ENCODE measurements around the gene ADAMTSL1. TPM values are rescaled to one million over a fixed set of nuclear protein-coding genes. Genes with fewer than 3 reads are reported as not detected.

ADAMTSL1 gene
- total RNA-seq, 1 donor from 2014 or later: not detected

DNA sequence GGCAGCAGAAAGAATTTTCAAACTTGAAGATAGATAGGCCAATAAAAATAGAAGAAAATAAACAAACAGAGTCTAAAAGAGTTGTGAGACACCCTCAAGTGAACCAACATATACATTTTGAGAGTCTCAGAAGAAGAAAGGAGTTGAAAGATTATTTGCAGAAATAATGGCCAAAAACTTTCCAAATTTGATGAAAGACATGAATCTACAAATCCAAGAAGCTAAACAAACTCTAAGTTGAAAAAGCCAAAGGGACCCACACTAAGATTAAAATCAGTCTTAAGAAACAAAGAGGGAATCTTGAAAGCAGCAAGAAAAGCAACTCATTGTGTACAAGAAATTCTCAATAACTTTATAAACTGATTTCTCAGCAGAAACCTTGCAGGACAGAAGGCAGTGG lies 422.1 kb downstream of the ADAMTSL1 start:
- peaks cover 3% of the 10 kb centered on the region for H3K27me3 Mint-ChIP-seq (ENCODE audit: insufficient read depth)
- no peak for DNase-seq (ENCODE audit: low spot score)
- intact Hi-C loops (cut with micrococcal nuclease): no loop called here
- peaks cover 7% of the 10 kb centered on the region for H3K4me1 Mint-ChIP-seq (ENCODE audit: low read depth)
- H3K27ac Mint-ChIP-seq: no peak overlapping the region
- H3K36me3 Mint-ChIP-seq (ENCODE audit: low read depth): peaks cover 7% of the 10 kb centered on the region
- peaks cover 41% of the 10 kb centered on the region for H3K9me3 Mint-ChIP-seq
- no peak overlapping the region for H3K4me3 Mint-ChIP-seq

DNA sequence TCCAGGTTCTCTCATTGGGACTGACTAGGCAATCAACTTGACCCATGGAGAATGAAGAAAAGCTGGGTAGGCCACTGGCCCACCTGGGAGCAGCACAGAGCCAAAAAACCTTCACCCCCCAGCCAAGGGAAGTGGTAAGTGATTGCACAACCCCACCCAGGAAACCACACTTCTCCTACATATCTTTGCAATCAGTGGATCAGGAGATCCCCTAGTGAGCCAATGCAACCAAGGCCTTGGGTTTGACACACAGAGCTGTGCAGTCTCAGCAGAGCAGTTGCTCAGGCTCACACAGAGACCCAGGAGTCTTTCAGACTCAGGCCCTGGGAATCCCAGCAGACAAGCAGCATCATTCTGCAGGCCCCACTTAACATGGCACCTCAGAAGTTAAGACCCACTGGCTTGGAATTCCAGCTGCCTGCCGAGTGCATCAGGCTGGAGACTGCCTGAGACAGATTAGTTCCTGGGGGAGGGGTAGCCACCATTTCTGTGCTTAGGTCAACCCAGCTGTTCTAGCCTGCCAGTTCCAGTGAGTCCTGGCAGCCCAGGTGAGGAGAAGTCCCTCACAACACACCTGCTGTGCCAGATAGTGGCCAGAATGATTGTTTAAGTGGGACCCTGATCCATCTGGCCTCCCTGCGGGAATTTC lies 422.7 kb downstream of the ADAMTSL1 start:
- intact Hi-C loops (cut with micrococcal nuclease): no loop called here
- no peak overlapping the region for H3K4me3 Mint-ChIP-seq
- H3K36me3 Mint-ChIP-seq (ENCODE audit: low read depth): peaks cover 7% of the 10 kb centered on the region
- DNase-seq (ENCODE audit: low spot score): peak; percentile 9
- peaks cover 7% of the 10 kb centered on the region for H3K4me1 Mint-ChIP-seq (ENCODE audit: low read depth)
- peaks cover 3% of the 10 kb centered on the region for H3K27me3 Mint-ChIP-seq (ENCODE audit: insufficient read depth)
- peaks cover 42% of the 10 kb centered on the region for H3K9me3 Mint-ChIP-seq
- H3K27ac Mint-ChIP-seq: no peak overlapping the region

DNA sequence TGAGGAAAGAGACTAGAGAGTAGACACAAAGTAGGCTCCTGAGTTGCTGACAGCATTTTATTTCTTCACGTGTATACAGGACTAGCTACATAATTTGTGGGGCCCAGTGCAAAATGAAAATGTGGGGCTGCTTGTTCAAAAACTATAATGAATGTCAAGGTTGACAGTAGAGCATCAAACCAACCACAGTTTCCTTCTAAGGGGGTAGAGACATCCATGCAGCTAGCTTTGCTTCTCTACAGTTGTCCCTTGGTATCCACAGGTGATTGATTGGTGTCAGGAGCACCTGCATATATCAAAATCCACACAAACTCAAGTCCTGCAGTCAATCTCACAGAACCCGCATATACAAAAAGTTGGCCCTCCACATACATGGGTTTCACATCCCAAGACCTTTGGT lies 429.5 kb downstream of the ADAMTSL1 start:
- Mint-ChIP-seq H3K36me3 (ENCODE audit: low read depth) (no peaks in the 10 kb centered on the region), H3K9me3 (peaks cover 30% of the 10 kb centered on the region), H3K4me3 (no peak overlapping the region), H3K27me3 (ENCODE audit: insufficient read depth) (peaks cover 3% of the 10 kb centered on the region), H3K4me1 (ENCODE audit: low read depth) (no peaks in the 10 kb centered on the region), H3K27ac (no peak overlapping the region)
- intact Hi-C loops (cut with micrococcal nuclease): no loop called here
- DNase-seq (ENCODE audit: low spot score): no peak

GRCh38 chr9:18905028-18905882 lies 431.3 kb downstream of the ADAMTSL1 start:
- DNase-seq (ENCODE audit: low spot score): no peak
- H3K27me3 Mint-ChIP-seq (ENCODE audit: insufficient read depth): peaks cover 2% of the 10 kb centered on the region
- intact Hi-C loops (cut with micrococcal nuclease): no loop called here

DNA sequence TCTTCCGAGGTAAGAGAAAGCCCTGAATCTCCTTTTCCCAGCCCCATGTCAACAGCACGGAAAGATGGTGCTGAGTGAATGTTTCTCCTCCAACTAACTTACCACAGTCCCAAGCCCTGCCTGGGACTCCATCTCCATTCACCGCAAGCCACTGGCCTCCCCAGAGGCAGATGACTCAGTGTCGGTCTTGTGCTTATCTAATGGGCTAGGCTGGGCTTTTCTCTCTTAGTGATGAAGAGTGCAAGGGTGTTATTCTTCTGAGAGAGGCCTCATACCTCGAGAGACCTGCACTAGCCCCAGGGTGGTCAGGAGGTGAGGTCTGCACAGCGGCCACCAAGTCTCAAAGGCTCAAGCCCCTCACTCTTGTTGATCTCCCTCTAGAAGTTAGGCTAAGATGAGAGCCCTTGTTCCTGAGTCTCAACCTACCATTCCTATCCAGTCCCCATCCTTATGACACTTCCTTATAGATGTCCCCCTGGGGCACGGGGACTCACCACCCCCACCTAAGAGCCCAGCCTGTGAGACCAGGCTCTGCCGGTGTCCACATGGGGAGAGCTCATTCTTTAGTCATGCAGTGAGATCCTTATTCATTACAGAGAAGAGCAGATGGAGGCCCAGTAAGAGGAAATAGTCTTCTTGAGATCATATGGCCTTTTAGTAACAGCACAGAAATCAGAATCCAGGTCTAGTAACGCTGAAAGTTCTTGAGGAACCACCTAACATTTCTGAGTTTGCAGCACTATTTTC lies 432.1 kb downstream of the ADAMTSL1 start:
- intact Hi-C loops (cut with micrococcal nuclease): no loop called here
- Mint-ChIP-seq H3K27ac (no peak overlapping the region), H3K36me3 (ENCODE audit: low read depth) (no peaks in the 10 kb centered on the region), H3K4me1 (ENCODE audit: low read depth) (no peaks in the 10 kb centered on the region), H3K9me3 (peaks cover 11% of the 10 kb centered on the region), H3K27me3 (ENCODE audit: insufficient read depth) (peaks cover 4% of the 10 kb centered on the region), H3K4me3 (no peak overlapping the region)
- no peak for DNase-seq (ENCODE audit: low spot score)

More at GRCh38 chr9:18905028-18905882, 431.3 kb downstream of the ADAMTSL1 start:
- peaks cover 14% of the 10 kb centered on the region for H3K9me3 Mint-ChIP-seq
- H3K27ac Mint-ChIP-seq: no peak overlapping the region
- H3K36me3 Mint-ChIP-seq (ENCODE audit: low read depth): no peaks in the 10 kb centered on the region
- H3K4me3 Mint-ChIP-seq: no peak overlapping the region
- H3K4me1 Mint-ChIP-seq (ENCODE audit: low read depth): no peaks in the 10 kb centered on the region

- H3K4me3 Mint-ChIP-seq: no peak overlapping the region
- intact Hi-C loops (cut with micrococcal nuclease): no loop called here
- no peaks in the 10 kb centered on the region for H3K36me3 Mint-ChIP-seq (ENCODE audit: low read depth)
- H3K27ac Mint-ChIP-seq: no peak overlapping the region
- H3K27me3 Mint-ChIP-seq (ENCODE audit: insufficient read depth): peaks cover 6% of the 10 kb centered on the region
- no peaks in the 10 kb centered on the region for H3K4me1 Mint-ChIP-seq (ENCODE audit: low read depth)
- peaks cover 9% of the 10 kb centered on the region for H3K9me3 Mint-ChIP-seq
- no peak for DNase-seq (ENCODE audit: low spot score)
Observed at GRCh38 chr9:18906656-18907395, 432.9 kb downstream of the ADAMTSL1 start.

DNA sequence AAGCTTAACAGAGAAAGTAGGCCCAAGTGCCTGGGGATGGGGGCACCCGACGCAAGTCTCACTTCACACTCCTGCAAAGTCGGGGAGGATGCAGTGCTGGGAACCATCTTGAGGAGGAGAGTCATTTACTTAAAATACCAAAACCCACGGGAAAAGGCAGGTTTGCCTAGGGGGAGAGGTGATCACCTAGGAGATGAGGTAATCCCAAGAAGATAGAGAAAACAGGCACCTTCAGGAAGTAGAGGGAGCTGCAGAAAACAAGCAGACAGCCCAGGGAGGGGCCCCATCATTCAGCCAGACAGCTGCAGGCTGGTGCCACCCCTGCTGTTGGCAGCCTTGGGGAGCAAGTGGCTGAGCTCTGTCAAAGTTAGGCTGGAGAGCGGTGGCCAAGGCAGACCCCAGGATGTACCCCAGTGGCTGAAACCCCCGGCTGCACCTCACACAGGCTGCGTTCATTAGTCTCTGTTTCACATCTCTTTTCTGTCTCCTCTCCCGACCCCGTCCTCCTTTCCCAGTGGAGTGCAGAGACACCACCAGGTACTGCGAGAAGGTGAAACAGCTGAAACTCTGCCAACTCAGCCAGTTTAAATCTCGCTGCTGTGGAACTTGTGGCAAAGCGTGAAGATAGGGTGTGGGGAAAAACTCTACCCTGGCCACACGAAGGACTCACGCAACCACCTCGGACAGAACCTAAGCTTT lies 434.1 kb downstream of the ADAMTSL1 start:
- Mint-ChIP-seq H3K27me3 (ENCODE audit: insufficient read depth) (peaks cover 15% of the 10 kb centered on the region), H3K36me3 (ENCODE audit: low read depth) (no peaks in the 10 kb centered on the region), H3K4me3 (no peak overlapping the region), H3K4me1 (ENCODE audit: low read depth) (no peaks in the 10 kb centered on the region), H3K9me3 (no peaks in the 10 kb centered on the region), H3K27ac (no peak overlapping the region)
- intact Hi-C loops (cut with micrococcal nuclease): no loop called here
- no peak for DNase-seq (ENCODE audit: low spot score)

DNA sequence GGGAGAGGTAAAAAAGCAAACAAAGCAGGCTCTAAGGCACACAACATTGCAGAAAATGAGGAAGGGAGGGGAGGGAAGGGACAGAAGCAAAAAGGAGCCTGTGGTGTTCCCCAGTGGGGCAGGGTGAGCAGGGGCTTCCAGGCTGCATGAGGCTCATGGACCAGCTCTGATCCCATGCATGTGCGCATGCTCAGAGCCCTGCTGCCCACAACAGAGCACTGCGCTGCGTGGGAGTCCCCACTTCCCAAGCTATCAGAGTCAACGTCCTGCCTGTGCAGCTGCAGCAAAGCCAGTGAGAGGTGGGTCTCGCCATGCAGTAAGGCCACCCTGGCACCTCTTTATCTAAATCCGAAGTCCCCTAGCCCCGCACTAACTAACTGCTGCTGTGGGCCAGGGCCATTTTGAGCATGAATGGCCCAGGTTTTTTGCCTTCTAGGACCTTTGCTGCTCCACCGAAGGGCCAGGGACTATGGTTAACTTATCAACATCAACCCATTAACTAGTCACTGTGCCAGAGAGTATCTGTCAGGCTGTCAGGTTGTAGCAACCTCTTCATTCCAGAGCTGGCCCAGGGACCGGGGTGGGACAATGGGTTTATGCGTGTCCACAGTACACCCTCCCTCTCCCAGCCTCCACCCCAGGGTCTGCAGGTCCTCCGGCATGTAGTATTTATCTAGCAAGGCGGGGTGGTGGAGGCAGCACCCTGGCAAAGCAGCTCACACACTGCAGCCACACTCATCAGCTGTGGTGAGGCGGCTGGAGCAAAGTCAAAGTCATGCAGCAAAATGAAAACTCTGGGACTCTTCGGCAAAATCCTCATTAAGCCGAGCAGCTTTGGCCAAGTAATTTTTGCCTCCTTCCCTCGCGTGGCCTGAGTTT lies 435.4 kb downstream of the ADAMTSL1 start:
- H3K4me1 Mint-ChIP-seq (ENCODE audit: low read depth): no peaks in the 10 kb centered on the region
- no peak overlapping the region for H3K27ac Mint-ChIP-seq
- DNase-seq (ENCODE audit: low spot score): no peak
- no peak overlapping the region for H3K4me3 Mint-ChIP-seq
- H3K9me3 Mint-ChIP-seq: no peaks in the 10 kb centered on the region
- no peaks in the 10 kb centered on the region for H3K36me3 Mint-ChIP-seq (ENCODE audit: low read depth)
- intact Hi-C loops (cut with micrococcal nuclease): loop anchor here (10.0 kb wide), 1 partner anchor 55 kb away; no protein-coding TSS in a partner anchor
- peaks cover 15% of the 10 kb centered on the region for H3K27me3 Mint-ChIP-seq (ENCODE audit: insufficient read depth)

- Mint-ChIP-seq H3K4me1 (ENCODE audit: low read depth) (no peaks in the 10 kb centered on the region), H3K27me3 (ENCODE audit: insufficient read depth) (peaks cover 17% of the 10 kb centered on the region), H3K27ac (no peak overlapping the region), H3K4me3 (no peak overlapping the region), H3K36me3 (ENCODE audit: low read depth) (no peaks in the 10 kb centered on the region), H3K9me3 (no peaks in the 10 kb centered on the region)
- DNase-seq (ENCODE audit: low spot score): no peak
- intact Hi-C loops (cut with micrococcal nuclease): loop anchor here (10.0 kb wide), 1 partner anchor 56 kb away; no protein-coding TSS in a partner anchor
Observed at GRCh38 chr9:18910435-18910834, 436.5 kb downstream of the ADAMTSL1 start.

GRCh38 chr9:18910916-18911315 lies 437.0 kb downstream of the ADAMTSL1 start:
- peaks cover 17% of the 10 kb centered on the region for H3K27me3 Mint-ChIP-seq (ENCODE audit: insufficient read depth)
- H3K27ac Mint-ChIP-seq: no peak overlapping the region

DNA sequence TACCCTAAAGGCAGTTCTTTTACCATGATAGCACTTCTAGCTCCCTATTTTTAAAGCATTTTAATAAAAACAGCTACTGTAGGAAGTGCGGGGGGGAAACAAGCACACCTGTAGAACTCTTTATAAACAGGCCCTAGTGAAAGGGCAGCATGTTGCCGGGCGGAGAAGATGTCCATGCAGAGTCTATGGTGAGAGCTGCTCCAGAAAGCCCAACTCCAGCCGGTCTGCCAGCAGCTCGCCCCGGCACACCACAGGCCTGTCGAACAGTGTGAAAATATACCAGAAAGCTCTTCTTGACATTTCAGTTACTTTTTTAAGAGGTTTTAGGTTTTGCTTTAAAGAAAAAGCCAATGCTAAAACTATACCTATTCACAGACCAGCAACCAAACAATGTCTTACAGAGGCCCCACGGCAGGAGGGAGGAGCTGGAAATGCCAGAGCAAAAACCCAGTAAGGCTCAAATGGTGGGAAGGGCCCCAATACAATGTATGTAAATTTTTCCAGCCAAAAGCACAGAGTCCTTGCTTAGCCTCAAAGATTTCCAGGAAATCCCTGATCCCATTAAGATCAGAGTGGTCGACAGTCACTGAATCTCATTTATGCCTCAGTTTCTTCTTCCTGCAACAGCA lies 437.9 kb downstream of the ADAMTSL1 start:
- intact Hi-C loops (cut with micrococcal nuclease): loop anchor here (10.0 kb wide), 1 partner anchor 57 kb away; no protein-coding TSS in a partner anchor
- H3K36me3 Mint-ChIP-seq (ENCODE audit: low read depth): no peaks in the 10 kb centered on the region
- H3K4me3 Mint-ChIP-seq: no peak overlapping the region
- H3K27ac Mint-ChIP-seq: no peak overlapping the region
- DNase-seq (ENCODE audit: low spot score): no peak
- peaks cover 17% of the 10 kb centered on the region for H3K27me3 Mint-ChIP-seq (ENCODE audit: insufficient read depth)
- H3K9me3 Mint-ChIP-seq: no peaks in the 10 kb centered on the region
- H3K4me1 Mint-ChIP-seq (ENCODE audit: low read depth): no peaks in the 10 kb centered on the region

More at GRCh38 chr9:18910916-18911315, 437.0 kb downstream of the ADAMTSL1 start:
- Mint-ChIP-seq H3K36me3 (ENCODE audit: low read depth) (no peaks in the 10 kb centered on the region), H3K4me3 (no peak overlapping the region), H3K4me1 (ENCODE audit: low read depth) (no peaks in the 10 kb centered on the region), H3K9me3 (no peaks in the 10 kb centered on the region)
- intact Hi-C loops (cut with micrococcal nuclease): loop anchor here (10.0 kb wide), 1 partner anchor 56 kb away; no protein-coding TSS in a partner anchor
- DNase-seq (ENCODE audit: low spot score): no peak
